Stomach smooth muscle (tissue), 2 donors: ENCODE measurements around the gene PDZD4.
A peak's percentile ranks its signal among the peaks of the same experiment; 100 is the strongest.

Experiments
- H3K27ac ChIP-seq: one replicate; pipeline ENCODE4 v1.7.0; 2013; ENCODE audit warnings: mild to moderate bottlenecking, low read length, inconsistent platforms
- H3K27me3 ChIP-seq, 2 donors: one replicate each; pipeline ENCODE4 v1.7.0; 2013; ENCODE audit warnings: low read length in 2 of 2; ENCODE audit not compliant: insufficient read depth in 2 of 2, control insufficient read depth in 1 of 2
- H3K36me3 ChIP-seq, 2 donors: one replicate each; pipeline ENCODE4 v1.7.0; 2013; ENCODE audit warnings: low read length in 2 of 2; ENCODE audit not compliant: control insufficient read depth in 2 of 2, insufficient read depth in 2 of 2
- H3K4me1 ChIP-seq: one replicate; pipeline ENCODE4 v1.7.0; 2013; ENCODE audit warnings: low read length; ENCODE audit not compliant: control insufficient read depth, insufficient read depth
- H3K4me3 ChIP-seq, 2 donors: one replicate each; pipeline ENCODE4 v1.7.0; 2013; ENCODE audit warnings: low read length in 2 of 2
- H3K9ac ChIP-seq, 2 donors: one replicate each; pipeline ENCODE4 v1.7.0; 2013; ENCODE audit warnings: low read length in 2 of 2, mild to moderate bottlenecking in 1 of 2
- H3K9me3 ChIP-seq, 2 donors: one replicate each; pipeline ENCODE4 v1.7.0; 2013; ENCODE audit warnings: low read length in 2 of 2; ENCODE audit not compliant: control insufficient read depth in 2 of 2
- donor health status: healthy.
- donor health status: Pancreatic carcinoma.

PDZD4 gene

GRCh38 chrX:153794018-153794896, 36.1 kb downstream of the PDZD4 start, which contains the start of the genes IDH3G and SSR4:
TSS of gene IDH3G (minus strand) at chrX:153794375. CDS start at chrX:153794326, 49 bp downstream.
TSS of gene SSR4 (plus strand) at chrX:153794668. CDS start at chrX:153794688, 20 bp downstream.
- peaks cover 39% of the 10 kb centered on the region for H3K4me1 ChIP-seq
- no peaks in the 10 kb centered on the region for H3K9me3 ChIP-seq
- peak within 1 kb of the TSS; percentile 86 for H3K27ac ChIP-seq
- peak within 1 kb of the TSS; percentile 75 to 83 for H3K4me3 ChIP-seq
- H3K36me3 ChIP-seq, result peaks cover 4 to 9% of the 10 kb centered on the region in 2 donors
- peaks cover 0 to 5% of the 10 kb centered on the region in 2 donors for H3K27me3 ChIP-seq
- peak within 1 kb of the TSS; percentile 86 to 91 for H3K9ac ChIP-seq

- Histone ChIP-seq H3K4me1 (peaks cover 39% of the 10 kb centered on the region), H3K9ac (peak overlapping the region; percentile 86 to 91), H3K4me3 (peak overlapping the region; percentile 75 to 83), H3K27ac (peak overlapping the region; percentile 86), H3K9me3 (no peaks in the 10 kb centered on the region), H3K36me3 (peaks cover 4 to 8% of the 10 kb centered on the region in 2 donors), H3K27me3 (peaks cover 0 to 5% of the 10 kb centered on the region in 2 donors)
These were observed 37.1 kb downstream of the PDZD4 start for GRCh38 chrX:153793291-153793690.

DNA sequence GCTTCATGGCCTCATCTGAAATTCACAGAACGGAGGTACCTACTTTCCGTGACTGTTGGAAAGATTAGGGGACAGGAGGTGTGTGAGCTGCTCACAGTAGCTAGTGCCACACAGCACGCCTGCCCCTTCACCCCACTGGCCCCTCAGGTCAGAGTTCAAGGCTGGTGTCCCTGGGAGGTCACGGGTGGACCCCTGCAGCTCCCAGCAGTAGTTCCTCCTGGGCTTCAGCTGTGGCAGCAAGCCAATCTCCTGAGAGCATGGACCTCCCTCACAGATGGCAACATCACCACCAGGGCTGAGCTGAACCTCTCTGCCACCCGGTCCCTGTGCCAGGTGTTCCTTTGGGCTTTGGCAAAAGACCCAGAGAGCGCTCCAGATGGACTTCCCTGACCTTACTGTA, 38.0 kb downstream of the PDZD4 start:
- Histone ChIP-seq H3K4me3 (peak overlapping the region in 1 of 2 donors; percentile 83), H3K36me3 (peaks cover 0 to 10% of the 10 kb centered on the region in 2 donors), H3K9ac (no peak overlapping the region), H3K9me3 (no peaks in the 10 kb centered on the region), H3K27me3 (peaks cover 0 to 5% of the 10 kb centered on the region in 2 donors), H3K4me1 (peaks cover 39% of the 10 kb centered on the region), H3K27ac (no peak overlapping the region)

- Histone ChIP-seq H3K9me3 (no peaks in the 10 kb centered on the region), H3K27ac (no peak overlapping the region), H3K4me3 (no peak overlapping the region), H3K9ac (no peak overlapping the region), H3K36me3 (peaks cover 0 to 10% of the 10 kb centered on the region in 2 donors), H3K27me3 (peaks cover 0 to 5% of the 10 kb centered on the region in 2 donors), H3K4me1 (peaks cover 36% of the 10 kb centered on the region)
These were observed 39.1 kb downstream of the PDZD4 start for GRCh38 chrX:153791104-153791852.

DNA sequence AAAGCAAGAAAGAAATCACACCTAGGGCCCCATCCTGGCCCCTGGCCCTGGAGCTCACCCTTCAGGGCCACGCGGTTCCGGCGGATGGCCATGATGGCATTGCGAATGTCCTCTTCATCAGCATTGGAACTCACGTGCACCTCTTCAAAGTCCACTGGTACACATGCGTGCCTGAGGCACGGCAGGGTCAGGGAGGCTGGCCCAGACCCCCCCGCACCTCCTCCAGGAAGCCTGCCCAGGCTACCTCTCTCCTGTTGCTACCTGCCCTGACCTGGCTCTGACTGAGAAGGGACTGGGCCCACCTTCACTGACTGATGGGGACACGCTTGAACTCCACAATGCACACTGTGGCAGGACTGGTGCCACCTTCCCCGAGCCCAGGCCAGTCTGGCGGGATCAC, 40.7 kb downstream of the PDZD4 start:
- H3K9ac ChIP-seq, result no peak overlapping the region

DNA sequence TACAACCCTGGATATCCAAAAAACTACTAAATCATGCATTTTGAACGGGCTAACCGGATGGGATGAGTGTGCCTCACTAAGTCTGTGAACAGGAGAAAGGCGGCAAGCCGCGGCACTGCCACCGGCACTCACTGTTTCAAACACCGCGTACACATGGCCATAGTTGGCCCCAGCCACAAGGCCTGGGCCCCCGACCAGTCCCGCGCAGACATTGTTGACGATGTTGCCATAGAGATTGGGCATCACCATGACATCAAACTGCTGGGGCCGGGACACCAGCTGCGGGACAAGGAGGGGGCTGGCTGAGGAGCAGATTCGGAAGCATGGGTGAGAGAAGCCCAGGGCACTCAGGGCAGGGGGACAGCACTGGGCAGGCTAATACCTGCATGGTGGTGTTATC, 43.7 kb downstream of the PDZD4 start:
- H3K9ac ChIP-seq, result no peak overlapping the region
- H3K36me3 ChIP-seq, result peaks cover 0 to 10% of the 10 kb centered on the region in 2 donors
- peaks cover 16% of the 10 kb centered on the region for H3K4me1 ChIP-seq
- H3K27me3 ChIP-seq, result no peaks in the 10 kb centered on the region
- no peak overlapping the region for H3K4me3 ChIP-seq
- H3K27ac ChIP-seq, result no peak overlapping the region
- no peaks in the 10 kb centered on the region for H3K9me3 ChIP-seq

More for the DNA sequence above, 40.7 kb downstream of the PDZD4 start:
- Histone ChIP-seq H3K36me3 (peaks cover 0 to 10% of the 10 kb centered on the region in 2 donors), H3K27ac (no peak overlapping the region), H3K9me3 (no peaks in the 10 kb centered on the region), H3K4me3 (no peak overlapping the region), H3K27me3 (peaks cover 0 to 5% of the 10 kb centered on the region in 2 donors), H3K4me1 (peaks cover 21% of the 10 kb centered on the region)

GRCh38 chrX:153784325-153784967, 45.9 kb downstream of the PDZD4 start:
- no peak overlapping the region for H3K9ac ChIP-seq
- H3K4me3 ChIP-seq, result no peak overlapping the region
- peaks cover 20% of the 10 kb centered on the region for H3K4me1 ChIP-seq
- H3K9me3 ChIP-seq, result no peaks in the 10 kb centered on the region
- H3K27ac ChIP-seq, result no peak overlapping the region
- H3K36me3 ChIP-seq, result peaks cover 0 to 8% of the 10 kb centered on the region in 2 donors
- H3K27me3 ChIP-seq, result no peaks in the 10 kb centered on the region

DNA sequence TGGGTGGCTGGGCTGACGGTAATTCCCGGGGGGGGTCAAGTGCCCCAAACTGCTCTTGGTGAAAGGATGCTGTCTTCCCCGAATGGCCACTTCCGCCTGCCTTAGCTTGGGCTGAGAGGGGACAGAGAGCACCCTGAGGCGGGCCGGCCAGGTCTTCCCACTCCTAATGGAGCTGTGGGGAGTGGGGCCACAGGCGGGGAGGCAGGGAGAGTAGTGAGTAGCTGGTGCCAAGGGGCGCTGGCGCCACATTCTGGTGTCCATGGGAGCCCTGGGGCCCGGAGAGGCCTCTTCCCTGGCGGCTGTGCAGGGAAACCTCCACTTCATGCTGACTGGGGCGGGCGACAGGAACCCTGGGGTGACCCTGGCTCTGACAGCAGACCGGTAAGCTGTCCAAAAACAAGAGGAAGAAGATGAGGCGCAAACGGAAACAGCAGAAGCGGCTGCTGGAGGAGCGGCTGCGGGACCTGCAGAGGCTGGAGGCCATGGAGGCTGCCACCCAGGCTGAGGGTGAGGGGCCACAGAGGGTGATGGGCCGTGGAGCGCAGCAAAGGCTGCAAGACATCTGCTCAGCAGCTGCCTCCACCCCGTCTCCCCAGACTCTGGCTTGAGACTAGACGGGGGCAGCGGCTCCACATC, 46.8 kb downstream of the PDZD4 start:
- Histone ChIP-seq H3K4me1 (peaks cover 20% of the 10 kb centered on the region), H3K9ac (no peak overlapping the region), H3K36me3 (peaks cover 0 to 8% of the 10 kb centered on the region in 2 donors), H3K4me3 (no peak overlapping the region), H3K27ac (no peak overlapping the region), H3K9me3 (no peaks in the 10 kb centered on the region), H3K27me3 (peaks cover 0 to under 1% of the 10 kb centered on the region in 2 donors)

GRCh38 chrX:153782871-153783270, 47.5 kb downstream of the PDZD4 start:
- H3K4me3 ChIP-seq, result no peak overlapping the region
- H3K36me3 ChIP-seq, result peaks cover 0 to 8% of the 10 kb centered on the region in 2 donors
- no peaks in the 10 kb centered on the region for H3K9me3 ChIP-seq
- H3K9ac ChIP-seq, result no peak overlapping the region
- peaks cover 0 to 4% of the 10 kb centered on the region in 2 donors for H3K27me3 ChIP-seq
- no peak overlapping the region for H3K27ac ChIP-seq
- peaks cover 20% of the 10 kb centered on the region for H3K4me1 ChIP-seq

GRCh38 chrX:153782313-153782712, 48.0 kb downstream of the PDZD4 start:
- H3K27me3 ChIP-seq, result peaks cover 0 to 4% of the 10 kb centered on the region in 2 donors
- H3K4me3 ChIP-seq, result no peak overlapping the region
- no peak overlapping the region for H3K27ac ChIP-seq
- H3K9ac ChIP-seq, result no peak overlapping the region
- peaks cover 0 to 4% of the 10 kb centered on the region in 2 donors for H3K36me3 ChIP-seq
- peaks cover 20% of the 10 kb centered on the region for H3K4me1 ChIP-seq
- H3K9me3 ChIP-seq, result no peaks in the 10 kb centered on the region
